Measurements from ENCODE around the gene SEMA4D.

SEMA4D gene

DNA sequence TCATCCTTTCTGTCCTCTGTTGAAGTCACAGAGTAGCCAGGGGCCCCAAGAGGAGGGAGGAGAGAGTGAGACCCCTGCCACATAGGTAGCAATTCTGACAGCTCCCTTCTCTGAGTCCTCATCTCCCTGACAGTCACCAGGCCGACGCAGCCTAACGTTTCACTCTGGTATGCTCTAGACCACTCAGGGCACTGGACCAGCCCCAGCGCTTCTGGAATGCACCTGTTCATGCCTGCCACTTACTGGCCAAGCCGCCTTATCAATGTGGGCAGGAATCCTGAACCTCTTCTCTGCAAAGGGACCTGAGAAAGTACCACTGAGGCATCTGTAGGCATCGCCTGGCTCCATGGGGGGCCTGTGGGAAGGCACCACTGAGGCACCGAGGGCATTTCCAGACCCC lies 129.4 kb downstream of the SEMA4D start:
- ChIA-PET CTCF (interaction anchor here (0.5 kb wide), 1 partner anchor 1666 kb away, joined by 3 read pairs; no protein-coding TSS in a partner anchor), POLR2A (ENCODE audit: low non-redundant PET) (no interaction called here)
- TF ChIP-seq, protein P1, sequence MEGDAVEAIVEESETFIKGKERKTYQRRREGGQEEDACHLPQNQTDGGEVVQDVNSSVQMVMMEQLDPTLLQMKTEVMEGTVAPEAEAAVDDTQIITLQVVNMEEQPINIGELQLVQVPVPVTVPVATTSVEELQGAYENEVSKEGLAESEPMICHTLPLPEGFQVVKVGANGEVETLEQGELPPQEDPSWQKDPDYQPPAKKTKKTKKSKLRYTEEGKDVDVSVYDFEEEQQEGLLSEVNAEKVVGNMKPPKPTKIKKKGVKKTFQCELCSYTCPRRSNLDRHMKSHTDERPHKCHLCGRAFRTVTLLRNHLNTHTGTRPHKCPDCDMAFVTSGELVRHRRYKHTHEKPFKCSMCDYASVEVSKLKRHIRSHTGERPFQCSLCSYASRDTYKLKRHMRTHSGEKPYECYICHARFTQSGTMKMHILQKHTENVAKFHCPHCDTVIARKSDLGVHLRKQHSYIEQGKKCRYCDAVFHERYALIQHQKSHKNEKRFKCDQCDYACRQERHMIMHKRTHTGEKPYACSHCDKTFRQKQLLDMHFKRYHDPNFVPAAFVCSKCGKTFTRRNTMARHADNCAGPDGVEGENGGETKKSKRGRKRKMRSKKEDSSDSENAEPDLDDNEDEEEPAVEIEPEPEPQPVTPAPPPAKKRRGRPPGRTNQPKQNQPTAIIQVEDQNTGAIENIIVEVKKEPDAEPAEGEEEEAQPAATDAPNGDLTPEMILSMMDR (conservative IDR thresholded peaks at IDR 0.05; ENCODE audit: low read depth) = no peak
- DNase-seq (ENCODE audit: low spot score) = no peak
- H3K27ac ChIP-seq = no peak overlapping the region

DNA sequence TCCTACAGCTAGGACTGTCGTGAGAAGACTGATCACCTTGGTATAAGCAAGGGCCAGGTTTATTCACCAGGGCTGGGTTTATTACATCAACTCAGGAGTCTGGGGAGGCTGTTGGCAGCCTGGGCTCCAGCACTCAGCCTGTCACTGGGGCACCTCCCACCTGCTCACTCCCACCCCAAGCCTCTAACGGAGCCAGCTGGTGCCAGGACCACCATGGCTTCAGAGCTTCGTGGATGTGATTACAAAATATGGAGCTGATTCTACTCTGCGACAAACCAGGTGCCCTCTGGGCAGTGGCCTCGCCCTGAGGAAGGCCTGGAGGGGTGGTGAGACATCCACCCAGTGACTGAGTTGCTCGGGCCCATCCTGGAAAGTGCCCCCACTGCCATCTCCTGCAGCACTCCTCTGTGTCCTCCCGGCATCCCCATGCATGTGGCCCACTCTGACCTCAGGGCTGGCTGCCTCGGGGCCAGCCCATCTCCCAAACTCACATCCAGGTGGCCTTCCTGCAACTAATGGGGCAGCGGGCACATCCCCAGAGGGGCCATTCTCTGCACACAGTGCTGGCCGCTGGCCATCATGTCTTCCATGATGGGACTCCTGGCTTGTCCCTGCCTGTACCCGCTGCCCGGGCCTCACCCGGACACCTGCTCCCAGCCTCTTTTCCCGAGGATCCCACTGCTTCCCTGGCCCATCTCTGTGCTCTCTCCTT lies 130.0 kb downstream of the SEMA4D start:
- no peak for DNase-seq (ENCODE audit: low spot score)
- ChIA-PET CTCF (interaction anchor here (0.5 kb wide), 1 partner anchor 1667 kb away, joined by 3 read pairs; no protein-coding TSS in a partner anchor), POLR2A (ENCODE audit: low non-redundant PET) (no interaction called here)
- TF ChIP-seq, protein P1 (conservative IDR thresholded peaks at IDR 0.05; ENCODE audit: low read depth) = no peak
- no peak overlapping the region for H3K27ac ChIP-seq

DNA sequence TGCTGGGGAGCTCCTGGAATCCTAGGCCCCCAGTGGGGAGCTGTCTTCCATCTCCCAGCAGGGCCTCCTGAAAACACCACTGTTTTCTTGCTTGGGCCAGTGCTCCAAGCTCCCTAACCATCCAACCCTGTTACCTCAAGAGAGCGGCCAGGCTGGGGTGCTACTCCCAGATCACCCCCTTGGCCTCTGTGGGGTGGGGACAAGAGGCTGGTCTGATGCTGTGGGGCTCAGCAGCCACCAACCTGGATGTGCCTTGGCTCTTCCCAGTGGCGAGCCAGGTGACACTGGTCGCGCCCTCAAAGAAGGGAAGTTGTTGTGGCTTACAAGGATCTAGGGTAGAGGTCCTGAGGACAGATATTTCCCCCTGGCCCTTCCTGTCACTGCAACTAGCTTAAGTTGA lies 130.6 kb downstream of the SEMA4D start:
- no peak overlapping the region for H3K27ac ChIP-seq
- no peak for DNase-seq (ENCODE audit: low spot score)
- POLR2A ChIA-PET (ENCODE audit: low non-redundant PET) = no interaction called here
- CTCF ChIA-PET = interaction anchor here (0.7 kb wide), 1 partner anchor 8 kb away, joined by 3 read pairs; no protein-coding TSS in a partner anchor
- TF ChIP-seq, protein P1 (conservative IDR thresholded peaks at IDR 0.05; ENCODE audit: low read depth) = no peak

DNA sequence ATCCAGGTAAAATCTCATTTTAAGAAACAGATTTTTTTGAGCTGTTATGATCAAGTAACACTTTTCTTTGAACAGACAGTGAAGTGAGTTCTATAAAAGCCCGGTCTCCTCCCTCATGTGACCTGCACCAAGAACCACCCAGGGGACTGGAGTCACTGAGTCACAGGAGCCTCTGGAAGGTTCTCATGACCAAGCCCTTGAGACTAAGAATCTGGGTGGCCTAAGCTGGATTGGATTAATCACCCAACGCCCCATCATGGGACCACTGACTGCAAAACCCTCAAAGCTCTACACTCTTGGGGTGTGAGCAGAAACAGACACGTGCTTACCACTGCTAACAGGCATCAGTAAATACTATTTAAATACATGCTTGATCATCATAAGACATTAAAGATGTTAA lies 131.2 kb downstream of the SEMA4D start:
- DNase-seq (ENCODE audit: low spot score) = no peak
- POLR2A ChIA-PET (ENCODE audit: low non-redundant PET) = no interaction called here
- CTCF ChIA-PET = interaction anchor here (0.7 kb wide), 1 partner anchor 9 kb away, joined by 3 read pairs; no protein-coding TSS in a partner anchor
- no peak overlapping the region for H3K27ac ChIP-seq
- TF ChIP-seq, protein P1 (conservative IDR thresholded peaks at IDR 0.05; ENCODE audit: low read depth) = no peak

DNA sequence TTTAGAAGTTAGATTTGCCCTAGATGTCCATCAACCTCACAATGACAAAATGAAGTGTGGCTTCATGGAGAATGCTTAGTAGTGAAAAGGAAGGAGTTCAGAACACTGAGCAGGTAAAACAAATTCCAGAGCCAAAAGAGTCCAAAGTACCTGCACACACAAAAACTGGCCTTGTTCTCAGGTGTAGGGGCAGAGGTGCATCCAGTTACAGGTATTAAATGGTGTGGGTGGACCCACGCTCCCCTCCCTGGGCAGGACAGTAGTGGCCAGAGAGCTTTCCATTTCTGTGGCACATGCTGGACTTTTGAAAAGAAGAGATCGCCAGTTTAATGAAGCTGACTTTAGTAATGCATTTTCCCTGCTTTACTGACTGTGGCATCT lies 132.4 kb downstream of the SEMA4D start:
- ChIA-PET POLR2A (ENCODE audit: low non-redundant PET) (no interaction called here), CTCF (interaction anchor here (1.2 kb wide), 1 partner anchor 183 kb away, joined by 4 read pairs; no protein-coding TSS in a partner anchor)
- DNase-seq (ENCODE audit: low spot score) = no peak
- TF ChIP-seq, protein P1 (conservative IDR thresholded peaks at IDR 0.05; ENCODE audit: low read depth) = no peak
- H3K27ac ChIP-seq = no peak overlapping the region

DNA sequence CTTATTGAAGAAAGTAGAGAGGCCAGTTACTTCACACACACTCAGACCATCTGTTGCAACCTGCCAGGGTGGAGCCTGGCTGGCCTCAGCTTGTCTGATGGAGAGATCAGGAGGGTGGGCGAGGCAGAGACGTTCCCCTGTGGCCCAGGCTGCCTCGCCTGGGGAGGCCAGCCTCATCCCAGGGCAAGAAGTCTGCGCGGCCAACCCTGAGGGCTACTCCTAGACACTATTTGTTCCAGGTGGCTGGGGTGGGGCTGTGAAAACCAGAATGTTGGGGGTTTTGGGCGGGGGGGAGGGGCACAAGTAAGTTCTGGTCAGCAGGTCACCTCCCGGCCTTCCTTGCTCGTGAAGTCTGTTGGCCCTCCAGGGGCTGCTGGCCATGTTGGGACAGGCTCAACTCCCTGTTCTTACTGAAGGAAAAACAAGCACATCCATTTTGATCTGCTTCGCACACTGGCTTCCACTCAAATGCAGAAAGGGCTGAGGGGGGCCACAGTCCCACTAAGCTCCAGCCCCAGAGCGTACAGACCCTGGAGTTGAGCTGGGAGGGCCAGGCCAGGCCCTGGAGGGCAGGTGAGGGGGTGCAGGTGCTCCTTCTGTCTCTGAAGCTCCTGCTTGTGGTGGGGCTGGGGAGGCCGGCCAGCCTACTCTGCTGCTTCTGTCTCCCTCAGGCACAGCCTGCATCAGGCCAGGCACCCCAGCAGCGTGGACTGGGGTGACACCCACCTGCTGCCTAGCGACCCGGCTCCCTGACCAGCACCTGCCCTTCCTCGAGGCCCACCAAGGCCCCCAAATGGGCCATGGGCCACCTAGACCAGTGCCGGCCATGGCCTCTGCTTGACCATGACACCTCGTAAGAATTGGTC lies 133.0 kb downstream of the SEMA4D start:
- CTCF ChIA-PET = interaction anchor here (1.2 kb wide), 1 partner anchor 184 kb away, joined by 4 read pairs; no protein-coding TSS in a partner anchor
- peak overlapping the region; percentile 41; the same call in 1 of the 2 replicates for H3K27ac ChIP-seq
- POLR2A ChIA-PET (ENCODE audit: low non-redundant PET) = no interaction called here
- no peak for DNase-seq (ENCODE audit: low spot score)
- TF ChIP-seq, protein P1 (conservative IDR thresholded peaks at IDR 0.05; ENCODE audit: low read depth) = no peak
